HK-2 (cell line): ENCODE data around the gene ZNF296.

Source experiments
- DNase-seq: peaks from one replicate; pipeline ENCODE4 v3.0.0-alpha.2; 2018; ENCODE audit not compliant: unreplicated experiment

ZNF296 gene

DNA sequence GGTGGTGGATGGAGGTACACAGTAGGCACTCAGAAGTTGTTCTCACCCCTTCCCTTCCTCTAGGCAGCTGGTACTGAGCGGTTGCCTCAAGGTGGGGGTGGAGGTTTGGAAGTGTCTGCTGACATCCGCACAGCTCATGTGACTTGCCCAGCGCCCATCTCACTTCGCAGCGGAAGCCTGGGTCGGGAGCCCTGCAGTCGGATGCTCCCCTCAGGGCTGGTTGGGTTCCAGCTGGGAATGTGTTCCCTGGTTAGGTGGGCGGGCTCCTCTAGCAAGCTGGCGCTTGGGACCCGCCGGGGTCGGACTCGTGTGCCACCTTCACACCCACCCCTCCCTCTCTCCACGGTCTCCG, 26.9 kb upstream of the ZNF296 start:
- no peak for DNase-seq

DNA sequence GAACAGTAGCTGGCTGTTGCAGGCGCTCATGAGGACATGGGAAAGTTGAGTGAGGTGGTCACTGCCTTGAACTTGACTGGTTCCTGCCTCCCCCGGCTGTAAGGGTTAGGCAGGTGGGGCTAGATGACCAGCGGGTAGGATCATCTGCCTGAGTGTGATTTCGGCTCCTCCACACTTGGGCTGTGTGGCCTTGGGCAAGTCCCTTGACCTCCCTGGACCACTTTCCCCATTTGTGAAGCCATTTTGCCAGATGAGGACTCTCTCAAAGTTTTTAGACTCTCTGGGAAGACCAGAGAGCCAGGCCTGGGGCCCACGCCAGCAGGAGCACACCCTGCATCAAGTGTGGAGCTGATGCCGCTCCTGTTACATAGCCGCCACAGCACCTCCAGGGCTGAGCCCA, 26.2 kb upstream of the ZNF296 start:
- no peak for DNase-seq

DNA sequence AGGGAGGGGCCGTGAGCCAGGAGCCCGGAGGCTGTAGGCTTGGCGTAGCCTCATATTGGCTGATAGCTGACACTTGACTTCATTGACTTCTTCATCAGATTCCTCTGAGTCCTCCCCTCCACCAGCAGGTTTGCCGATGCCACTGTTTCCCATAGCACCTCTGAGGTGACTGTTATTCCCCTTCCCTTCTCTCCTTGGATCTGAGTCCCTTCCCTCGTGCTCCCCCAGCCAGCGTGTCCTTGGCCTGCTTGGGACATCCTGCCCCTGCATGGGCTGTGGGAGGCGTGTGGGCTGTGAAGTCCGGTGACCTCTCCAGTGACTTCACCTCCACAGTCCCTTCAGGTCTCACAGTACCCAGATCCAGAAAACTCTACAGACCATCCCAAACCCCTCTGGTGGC, 25.5 kb upstream of the ZNF296 start:
- DNase-seq, result no peak

DNA sequence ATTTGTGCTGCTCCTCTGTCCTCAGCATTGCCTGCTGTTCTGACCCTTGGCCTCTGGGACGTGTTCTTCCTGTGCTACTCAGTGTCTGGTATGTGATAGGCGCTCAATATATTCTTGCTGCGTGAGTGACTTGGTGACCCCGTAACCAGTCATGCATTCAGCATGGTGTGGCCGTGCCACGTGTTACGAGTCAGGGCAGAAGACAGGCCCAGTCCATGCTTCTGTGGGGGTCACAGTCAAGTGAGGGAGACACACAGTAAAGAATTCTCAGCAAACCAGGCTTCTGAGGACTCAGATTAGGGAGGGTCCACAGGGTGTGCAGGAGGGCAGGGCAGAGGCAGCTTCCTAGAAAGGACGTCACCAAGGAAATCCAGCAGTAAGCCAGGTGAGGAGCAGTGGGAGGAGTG, 24.6 kb upstream of the ZNF296 start:
- DNase-seq, result peak; percentile 44

DNA sequence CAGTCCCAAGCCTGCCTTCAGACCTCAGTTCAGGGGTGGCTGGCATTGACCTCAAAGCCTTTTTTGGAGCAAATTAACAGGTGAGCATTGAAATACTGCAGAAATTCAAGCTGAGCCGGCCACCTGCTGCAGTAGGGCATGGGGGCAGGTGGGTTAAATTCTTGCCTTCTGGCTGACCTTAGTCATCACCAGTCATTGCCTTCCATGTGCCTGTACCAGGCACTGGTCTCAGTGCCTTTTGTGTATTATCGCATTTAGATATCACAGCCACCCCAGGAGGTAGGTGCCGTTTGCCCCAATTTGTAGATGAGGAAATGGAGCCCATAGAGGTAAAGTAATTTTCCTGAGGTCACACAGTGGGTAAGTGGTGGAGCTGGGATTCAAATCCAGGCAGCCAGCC, 23.9 kb upstream of the ZNF296 start:
- DNase-seq, result no peak

DNA sequence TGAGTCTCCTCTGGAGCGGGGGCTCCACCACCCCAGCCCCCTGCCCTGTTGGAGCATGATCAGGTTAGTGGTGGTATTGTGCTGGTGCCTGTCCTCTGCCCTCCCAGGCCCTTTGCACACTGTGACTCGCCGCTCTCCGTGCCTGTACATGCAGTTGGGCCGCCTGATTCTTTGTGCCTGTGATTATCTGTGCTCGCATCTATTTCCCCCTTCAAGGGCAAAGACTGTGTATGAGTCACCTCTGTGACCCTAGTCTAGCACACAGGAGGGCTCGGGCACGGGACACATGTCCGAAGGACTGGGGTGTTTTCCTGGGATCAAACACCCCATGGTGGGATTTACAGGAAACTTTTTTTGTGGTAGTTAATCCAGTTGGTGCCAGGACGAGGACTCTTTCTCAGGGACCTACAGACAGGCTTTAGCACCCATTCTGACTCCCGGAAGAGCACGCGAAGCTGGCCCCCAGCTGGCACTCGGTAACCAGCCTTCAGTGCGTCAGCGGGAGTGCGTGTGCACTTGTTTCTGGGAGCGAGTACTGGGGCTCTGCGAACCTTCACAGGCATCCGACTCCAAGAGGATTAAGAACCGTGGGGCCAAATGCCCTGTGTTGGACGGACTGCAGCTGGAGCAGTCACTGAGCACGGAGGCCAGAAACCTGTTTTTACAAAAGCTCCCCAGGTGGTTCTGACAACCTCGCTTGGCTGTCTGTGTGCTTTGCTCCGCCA, 23.4 kb upstream of the ZNF296 start:
- no peak for DNase-seq

DNA sequence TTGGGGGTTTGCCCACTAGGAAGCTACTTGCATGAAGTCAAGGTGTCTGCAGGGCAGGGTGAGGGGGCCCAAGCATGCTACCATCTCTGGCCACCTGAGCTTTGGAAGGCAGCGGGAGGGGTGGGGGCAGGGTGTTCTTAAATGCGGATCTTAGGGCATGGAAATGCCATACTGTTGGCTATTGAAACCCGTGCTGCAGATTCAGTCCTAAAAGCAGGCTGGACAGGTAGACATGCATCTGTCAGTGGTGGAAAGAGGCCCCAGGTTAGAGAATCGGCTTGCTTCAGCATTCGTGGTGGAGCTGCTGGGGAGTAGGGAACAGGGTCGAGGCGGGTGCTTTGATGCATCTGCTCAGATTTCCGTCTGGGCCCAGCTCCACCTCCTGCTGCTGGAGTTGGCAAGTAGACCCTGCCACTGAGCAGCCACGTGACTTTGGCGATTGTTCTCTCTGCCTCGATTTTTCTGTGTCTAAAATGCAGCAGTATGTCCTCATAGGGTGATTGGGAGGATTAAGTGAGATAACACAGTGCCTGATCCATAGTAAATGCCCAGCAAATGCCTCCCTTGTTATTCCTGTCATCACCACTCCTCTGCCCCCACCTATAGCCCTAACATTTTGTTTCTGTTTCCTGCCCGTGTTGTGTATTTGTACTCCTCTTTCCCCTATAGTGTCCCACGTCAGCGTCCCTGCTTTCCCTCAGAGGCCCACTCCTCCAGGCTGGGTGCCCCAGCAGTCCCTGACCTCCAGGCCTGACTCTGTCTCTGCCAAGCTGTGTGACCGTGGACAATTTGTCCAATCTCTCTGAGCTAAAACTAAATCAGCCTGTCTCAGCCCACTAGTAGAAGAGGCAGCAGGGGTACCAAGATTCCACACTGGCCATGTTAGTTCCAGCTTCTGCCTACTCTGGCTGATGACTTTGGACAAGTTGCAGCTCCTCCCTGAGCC, 22.5 kb upstream of the ZNF296 start:
- DNase-seq, result no peak

DNA sequence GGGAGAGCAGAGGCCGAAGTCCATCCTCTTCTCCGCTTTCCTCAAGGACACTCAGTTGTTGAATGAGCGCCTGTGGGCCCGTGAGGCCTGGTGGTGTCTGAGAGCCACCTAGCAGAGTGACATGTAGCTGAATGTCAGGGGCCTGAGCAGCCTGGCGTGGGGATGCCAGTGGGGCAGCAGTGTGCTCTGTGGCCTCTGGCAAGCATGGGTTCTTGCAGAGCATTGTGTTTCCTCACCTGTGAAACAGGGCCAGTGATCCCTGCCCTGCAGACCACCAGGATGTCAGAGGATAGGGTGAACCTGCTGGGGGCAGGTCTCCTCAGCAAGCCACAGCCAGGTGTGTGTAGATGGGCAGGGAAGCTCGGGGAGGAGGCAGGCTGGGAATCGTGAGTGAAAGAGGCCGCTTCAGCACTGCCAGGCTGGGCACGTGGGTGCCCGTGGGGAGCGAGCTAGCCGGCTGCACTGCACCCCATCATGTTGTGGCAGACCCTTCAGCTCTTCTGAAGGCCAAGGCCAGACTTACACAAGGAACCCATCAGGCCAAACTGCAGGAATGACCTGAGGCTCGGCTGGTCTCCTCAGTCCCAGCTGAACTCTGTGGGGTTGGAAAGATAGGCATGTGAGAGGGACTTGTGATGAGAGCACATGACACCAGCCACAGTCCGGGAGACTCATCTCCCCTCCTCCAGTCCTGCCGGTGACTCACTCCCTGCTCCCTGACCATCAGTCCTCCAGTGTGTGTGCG, 21.7 kb upstream of the ZNF296 start:
- peak; percentile 88 for DNase-seq

DNA sequence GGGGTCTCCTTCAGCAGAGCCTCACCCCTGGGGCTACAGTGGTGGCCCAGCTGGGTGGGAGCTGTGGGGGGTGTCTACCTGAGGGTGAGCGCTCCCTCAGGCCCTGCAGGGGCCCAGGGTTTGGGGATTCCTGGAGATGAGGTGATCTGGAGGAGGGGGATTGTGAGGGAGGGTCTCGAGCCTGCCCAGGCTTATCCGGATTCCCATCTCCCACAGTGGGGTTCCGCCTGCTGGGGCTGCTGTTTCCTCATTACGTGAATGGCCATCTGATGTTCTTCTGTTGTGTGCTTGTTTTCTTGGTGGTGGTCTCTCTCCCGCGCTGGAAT, 21.1 kb upstream of the ZNF296 start:
- DNase-seq, result no peak

DNA sequence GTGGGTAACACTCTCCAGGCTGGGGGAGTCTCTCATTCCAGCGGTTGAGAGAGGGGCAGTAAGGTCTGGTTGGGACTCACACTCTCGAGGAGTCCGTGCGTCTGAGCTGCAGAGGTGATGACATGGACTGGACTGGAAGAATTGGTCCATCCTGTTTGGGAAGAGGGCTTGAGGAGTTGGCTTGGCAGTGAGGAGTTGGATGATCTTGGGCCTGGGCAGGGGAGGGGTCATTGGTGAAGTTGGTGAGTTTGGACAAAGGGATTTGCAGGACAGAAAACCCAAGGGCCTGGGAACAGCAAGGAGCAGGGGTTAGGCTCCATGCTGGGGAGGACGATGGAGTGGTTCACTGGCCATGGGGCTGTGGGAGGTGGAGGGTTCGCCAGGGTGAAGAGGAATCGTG, 20.4 kb upstream of the ZNF296 start:
- no peak for DNase-seq

DNA sequence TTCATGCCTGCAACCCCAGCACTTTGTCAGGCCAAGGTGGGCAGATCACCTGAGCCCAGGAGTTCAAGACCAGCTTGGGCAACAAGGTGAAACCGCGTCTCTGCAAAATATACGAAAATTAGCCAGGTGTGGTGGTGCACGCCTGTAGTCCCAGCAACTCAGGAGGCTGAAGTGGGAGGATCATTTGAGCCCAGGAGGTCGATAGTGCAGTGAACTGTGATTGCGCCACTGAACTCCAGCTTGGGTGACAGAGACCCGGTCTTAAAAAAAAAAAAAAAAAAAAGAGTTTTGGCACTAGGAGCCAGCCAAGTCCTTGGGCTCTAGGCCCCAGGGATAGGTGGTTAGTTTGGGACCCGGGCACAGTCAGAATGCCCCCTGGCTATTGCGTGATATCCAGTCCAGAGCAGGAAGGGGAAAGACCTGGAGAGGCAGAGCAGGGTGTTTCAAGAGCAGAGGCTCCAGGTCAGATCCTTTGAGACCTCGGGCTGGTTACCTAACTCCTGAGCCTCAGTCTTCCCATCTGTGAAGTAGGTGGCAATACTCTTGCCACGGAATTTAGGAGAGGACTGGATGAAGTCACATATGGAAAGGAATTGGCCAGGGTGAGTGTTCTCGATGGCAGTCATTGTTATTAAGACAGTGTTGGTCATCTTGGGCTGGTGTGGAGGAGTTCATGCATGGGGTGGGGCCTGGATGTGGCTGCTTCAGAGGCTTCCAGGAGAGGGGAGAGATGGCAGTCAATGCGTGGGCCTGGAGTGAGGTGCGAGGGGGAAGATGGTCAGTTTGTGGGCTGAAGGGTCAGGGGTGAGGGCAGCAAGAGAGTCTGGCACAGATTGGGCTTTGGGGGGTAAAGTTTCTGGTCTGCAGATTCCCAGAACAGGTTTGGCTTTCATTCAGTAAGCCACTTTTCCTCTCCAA, 19.5 kb upstream of the ZNF296 start:
- no peak for DNase-seq

DNA sequence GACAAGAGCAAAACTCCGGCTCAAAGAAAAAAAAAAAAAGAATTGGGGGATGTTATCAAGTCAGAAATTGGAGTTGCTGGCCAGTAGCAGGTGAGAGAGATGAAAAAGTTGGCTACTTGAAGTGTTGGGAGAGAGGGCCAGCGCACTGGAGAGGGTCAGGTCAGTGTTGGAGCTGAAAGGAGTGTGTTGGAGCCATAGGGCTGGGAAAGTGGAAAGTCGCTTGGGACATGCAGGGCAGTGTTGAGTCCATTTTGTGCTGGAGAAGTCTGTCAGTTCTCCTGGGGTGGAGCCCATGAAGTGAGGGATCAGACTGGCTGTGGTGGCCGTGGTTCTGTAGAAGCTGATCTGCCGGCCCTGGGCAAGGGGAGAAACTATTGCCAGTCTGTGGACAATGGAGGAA, 18.4 kb upstream of the ZNF296 start:
- no peak for DNase-seq

DNA sequence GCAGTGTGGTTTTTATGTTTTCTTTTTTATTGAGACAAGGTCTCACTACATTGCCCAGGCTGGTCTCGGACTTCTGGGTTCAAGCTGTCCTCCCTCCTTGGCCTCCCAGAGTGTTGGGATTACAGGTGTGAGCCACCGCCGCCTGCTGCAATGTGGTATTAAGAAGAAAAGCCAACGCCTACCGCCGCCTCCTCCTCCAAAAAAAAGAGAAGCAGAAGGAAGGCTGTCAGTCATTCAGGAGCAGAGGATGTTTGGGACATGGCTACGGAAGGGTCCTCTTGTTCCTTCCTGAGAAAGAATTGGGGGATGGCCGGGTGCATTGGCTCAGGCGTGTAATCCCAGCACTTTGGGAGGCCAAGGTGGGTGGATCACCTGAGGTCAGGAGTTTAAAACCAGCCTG, 17.9 kb upstream of the ZNF296 start:
- no peak for DNase-seq

DNA sequence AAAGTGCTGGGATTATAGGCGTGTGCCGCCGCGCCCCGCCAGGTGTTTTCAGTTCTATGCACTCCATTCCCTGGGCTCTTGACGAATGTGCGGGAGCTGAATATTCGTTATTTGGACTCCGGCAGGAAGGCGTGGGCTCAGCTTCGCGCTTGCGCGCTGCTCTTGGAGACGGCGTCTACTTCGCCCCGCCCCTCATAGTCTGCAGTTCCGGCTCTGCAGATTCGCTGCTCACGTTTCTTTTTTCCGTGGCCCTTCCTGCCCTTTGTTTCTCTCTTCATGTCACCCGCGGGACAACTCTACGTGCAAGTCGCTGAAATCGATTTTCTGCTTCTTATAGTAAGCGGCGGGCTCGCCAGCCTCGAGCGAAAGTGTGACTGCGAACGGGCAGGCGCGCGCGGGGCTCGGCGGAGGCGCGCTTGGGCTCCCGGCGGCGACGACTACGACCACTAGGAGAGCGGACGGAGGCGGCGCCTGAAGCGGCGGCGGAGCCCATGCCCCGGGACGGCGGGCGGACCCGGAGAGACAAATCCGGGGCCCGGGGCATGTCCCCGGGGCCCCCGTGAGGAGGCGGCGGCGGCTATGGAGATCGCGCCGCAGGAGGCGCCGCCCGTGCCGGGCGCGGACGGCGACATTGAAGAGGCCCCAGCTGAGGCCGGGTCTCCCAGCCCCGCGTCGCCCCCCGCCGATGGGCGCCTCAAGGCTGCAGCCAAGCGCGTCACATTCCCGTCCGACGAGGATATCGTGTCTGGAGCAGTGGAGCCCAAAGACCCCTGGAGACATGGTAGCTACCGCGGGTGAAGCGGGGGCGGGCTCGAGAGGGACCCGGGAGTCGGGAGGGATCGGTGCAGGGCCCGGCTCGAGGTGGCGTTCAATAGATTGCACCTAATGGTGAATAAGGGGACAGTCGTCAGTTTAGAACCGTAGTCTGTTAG, 16.7 kb upstream of the ZNF296 start, which contains the start of gene PPP1R37:
PPP1R37 (plus strand) TSS at position 433 of the 932 bp plus-strand sequence; CDS start at position 580, 147 bp downstream.
- peak; percentile 90 for DNase-seq

DNA sequence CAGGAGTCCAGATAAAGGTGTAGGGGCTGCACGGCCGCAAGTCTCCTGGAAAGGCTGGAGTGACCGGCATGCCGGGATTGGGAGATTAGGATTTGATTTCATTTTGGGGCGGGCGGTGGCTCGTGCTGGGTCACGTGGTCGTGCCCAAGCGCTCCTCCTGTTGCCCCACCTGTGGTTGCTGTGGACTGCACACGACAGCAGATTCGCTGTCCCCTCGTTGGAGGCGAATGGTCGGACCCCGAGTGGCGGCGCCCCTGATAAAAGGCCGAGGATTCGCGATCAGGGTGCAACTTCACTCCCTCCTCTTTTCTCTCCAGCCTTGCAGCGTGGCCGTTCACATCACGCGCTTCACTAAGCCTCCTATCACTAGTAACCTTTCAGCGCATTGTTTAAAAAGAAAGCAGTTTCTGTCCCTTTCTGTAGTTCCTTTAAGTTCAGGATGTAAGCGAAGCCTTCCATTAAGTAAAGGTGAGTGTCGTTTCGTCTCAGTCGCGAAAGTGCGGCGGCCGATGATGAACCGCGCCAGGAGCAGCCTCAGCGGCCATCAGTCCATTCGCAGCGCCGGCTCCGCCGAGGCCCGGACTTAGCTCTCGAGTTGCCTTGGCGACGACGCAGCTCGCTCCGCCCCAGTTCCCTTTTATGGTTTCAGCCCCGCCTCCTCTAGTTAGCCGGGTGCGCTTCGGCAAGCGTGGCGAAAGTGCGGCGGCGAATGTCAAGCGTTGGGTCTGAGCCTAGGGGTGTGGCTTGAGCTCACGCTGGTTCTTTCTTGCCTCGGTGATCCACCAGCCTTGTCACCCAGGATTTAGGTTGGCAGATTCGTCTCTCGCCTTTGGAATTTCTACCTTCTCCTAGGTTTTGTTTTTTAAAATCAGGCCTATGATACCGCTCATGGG, 15.0 kb upstream of the ZNF296 start:
- peak; percentile 99 for DNase-seq

DNA sequence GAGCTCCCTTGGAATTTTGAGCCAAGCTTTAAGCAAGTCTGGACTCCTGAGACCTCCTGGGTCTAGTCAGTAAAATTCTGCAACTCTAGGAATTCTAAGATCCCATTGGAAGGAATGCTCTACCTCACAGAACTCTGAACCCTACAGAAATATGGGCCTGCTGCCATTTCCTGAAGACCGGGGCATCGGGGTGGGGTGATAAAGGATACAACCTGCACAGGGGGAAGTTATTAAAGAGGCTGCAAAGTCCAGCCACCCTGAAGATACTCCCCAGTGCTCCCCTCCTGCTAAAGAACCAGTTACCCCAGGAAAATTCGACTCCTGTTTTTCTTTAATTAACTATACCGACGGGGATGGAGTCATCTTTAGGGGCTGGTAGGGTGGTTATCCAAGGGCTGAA, 14.3 kb upstream of the ZNF296 start:
- no peak for DNase-seq

DNA sequence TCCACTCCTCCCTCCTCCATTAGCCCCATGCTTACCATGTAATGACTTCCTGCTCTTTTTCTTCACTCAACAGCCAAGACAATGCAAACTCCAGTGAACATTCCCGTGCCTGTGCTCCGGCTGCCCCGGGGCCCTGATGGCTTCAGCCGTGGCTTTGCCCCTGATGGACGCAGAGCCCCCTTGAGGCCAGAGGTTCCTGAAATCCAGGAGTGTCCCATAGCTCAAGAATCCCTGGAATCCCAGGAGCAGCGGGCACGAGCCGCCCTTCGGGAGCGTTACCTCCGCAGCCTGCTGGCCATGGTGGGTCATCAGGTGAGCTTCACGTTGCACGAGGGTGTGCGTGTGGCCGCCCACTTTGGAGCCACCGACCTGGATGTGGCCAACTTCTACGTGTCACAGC, 13.8 kb upstream of the ZNF296 start:
- no peak for DNase-seq

DNA sequence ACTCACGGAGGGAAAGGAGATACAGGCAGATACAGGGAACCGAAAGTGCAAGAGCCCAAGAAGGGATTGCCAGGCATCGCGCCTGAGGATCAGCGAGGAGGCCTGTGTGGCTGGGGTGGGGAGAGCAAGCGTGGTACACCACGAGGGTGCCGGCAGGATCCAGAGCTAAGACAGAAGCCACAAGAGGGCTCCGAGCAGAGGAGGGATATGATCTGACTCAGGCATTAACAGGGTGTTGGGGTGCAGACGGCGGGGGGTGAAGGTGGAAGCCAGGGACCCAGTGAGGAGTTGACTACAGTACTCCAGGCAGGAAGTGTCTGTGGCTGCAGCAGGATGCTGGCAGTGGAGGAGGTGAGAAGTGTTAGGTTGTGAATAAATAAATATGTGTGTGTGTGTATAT, 11.3 kb upstream of the ZNF296 start:
- DNase-seq, result no peak

DNA sequence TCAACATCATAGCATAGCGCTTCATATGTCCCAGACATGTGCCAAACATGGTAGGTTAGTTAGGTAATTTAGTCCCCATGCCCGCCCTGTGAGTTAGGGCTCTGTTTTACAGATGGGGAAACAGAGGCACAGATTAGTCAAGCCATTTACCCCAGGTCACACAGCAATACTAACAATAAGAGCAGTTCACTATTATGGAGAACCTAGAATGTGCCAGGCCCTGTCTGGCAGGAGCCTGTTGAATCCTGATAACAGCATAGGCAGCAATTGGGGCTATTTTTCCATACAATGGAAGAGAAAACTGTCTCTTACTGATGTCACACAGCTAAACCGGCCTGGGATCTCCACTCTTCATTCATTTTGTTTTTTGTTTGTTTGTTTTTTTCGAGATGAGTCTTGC, 10.2 kb upstream of the ZNF296 start:
- no peak for DNase-seq
